HepG2 (cell line): ENCODE measurements around the gene TAF3. TPM values are rescaled to one million over a fixed set of nuclear protein-coding genes. Genes with fewer than 3 reads are reported as not detected.
"Not testable (repeated sequence)": the region's sequence is repeated elsewhere in the genome, so short reads cannot be mapped to it uniquely, and the experiment has no call there.

ENCODE experiments used
- ATAC-seq: fragments of 200-7000 bp; cut with Tn5 transposase; 3 replicates; pipeline ENCODE4 v1.9.1; 2020; ENCODE audit warnings: mild to moderate bottlenecking, moderate library complexity
- BruUV-seq: library from RNA; stranded (reverse); fragments of 400-500 nt; replicated peaks from 2 replicates; lab custom pipeline; 2021; lab: Mats Ljungman, UMichigan
- CTCF ChIA-PET: fragments of 300-600 bp; formaldehyde crosslinking; extraction: SDS; loops from one replicate; lab custom pipeline; 2021; ENCODE audit warnings: low total read pairs, inconsistent platforms, low intra/inter-chr PET ratio; lab: Yijun Ruan, JAX
- POLR2A ChIA-PET: fragments of 350-600 bp; sonication (Branson Sonifier 250); formaldehyde crosslinking; loops from one replicate; lab custom pipeline; 2020; ENCODE audit warnings: antibody characterized with exemption, inconsistent platforms; lab: Yijun Ruan, JAX
- DNase-seq: peaks from one replicate; pipeline ENCODE4 v3.0.0-alpha.2; 2015; ENCODE audit warnings: low spot score
- FAIRE-seq: peaks from 3 replicates; lab custom pipeline; 2011; peaks lifted over from hg19 to GRCh38; lab: Jason Lieb, UNC
- H2AFZ ChIP-seq: one replicate; pipeline ENCODE4 v1.6.1; 2011; ENCODE audit warnings: low read length, inconsistent platforms
- H3K27ac ChIP-seq: fragments of 300-600 bp; 3 replicates; pipeline ENCODE4 v1.8.0; 2011; ENCODE audit warnings: mixed run types, mild to moderate bottlenecking, mixed read lengths, low read length, inconsistent platforms; ENCODE audit not compliant: insufficient read depth; ENCODE audit errors: extremely low read length
- H3K27me3 ChIP-seq, 2 experiments: fragments of 200-600 bp in 1 of 2; 2 replicates in 1 of 2; 3 replicates in 1 of 2; pipeline versions ENCODE4 v1.6.0 to v1.8.0; 2011; ENCODE audit warnings: low read length in 2 of 2, mild to moderate bottlenecking in 2 of 2, moderate library complexity in 2 of 2, inconsistent platforms in 1 of 2; ENCODE audit not compliant: insufficient read depth in 2 of 2, control insufficient read depth in 1 of 2
- H3K36me3 ChIP-seq, 2 experiments: fragments of 200-600 bp in 1 of 2; replicated peaks in 1 of 2; 2 replicates in 1 of 2; 3 replicates in 1 of 2; pipeline versions ENCODE4 v1.5.1 to v1.8.0; 2011; ENCODE audit warnings: low read length in 2 of 2, inconsistent platforms in 1 of 2; ENCODE audit not compliant: insufficient read depth in 2 of 2, control insufficient read depth in 1 of 2
- H3K4me1 ChIP-seq: 2 replicates; pipeline ENCODE4 v1.5.1; 2012; ENCODE audit warnings: low read length, inconsistent platforms; ENCODE audit not compliant: insufficient read depth
- H3K4me2 ChIP-seq: 2 replicates; pipeline ENCODE4 v1.6.0; 2011; ENCODE audit warnings: low read depth, low read length, inconsistent platforms
- H3K4me3 ChIP-seq, 3 experiments: fragments of 200-600 bp in 1 of 3; sonication (generic), shearing (Covaris generic) in 1 of 3; replicated peaks in 1 of 3; 2 replicates each; pipeline ENCODE4 v1.5.1; 2011 to 2016; ENCODE audit warnings: low read length in 3 of 3, inconsistent platforms in 2 of 3, low read depth in 2 of 3, mild to moderate bottlenecking in 2 of 3, control low read depth in 1 of 3, mixed read lengths in 1 of 3; ENCODE audit not compliant: insufficient read depth in 1 of 3
- H3K79me2 ChIP-seq: one replicate; pipeline ENCODE4 v1.6.1; 2011; ENCODE audit warnings: low read length, inconsistent platforms; ENCODE audit not compliant: insufficient read depth
- H3K9ac ChIP-seq: 2 replicates; pipeline ENCODE4 v1.6.0; 2011; ENCODE audit warnings: mild to moderate bottlenecking, low read depth, low read length, inconsistent platforms; ENCODE audit not compliant: insufficient read depth
- H3K9me3 ChIP-seq: 2 replicates; pipeline ENCODE4 v1.5.1; 2012; ENCODE audit warnings: mild to moderate bottlenecking, low read length
- H4K20me1 ChIP-seq: 2 replicates; pipeline ENCODE4 v1.6.0; 2011; ENCODE audit warnings: inconsistent platforms, mild to moderate bottlenecking, low read length, moderate library complexity; ENCODE audit not compliant: insufficient read depth
- FOXA1 ChIP-seq, 2 experiments: fragments of 450-650 bp in 1 of 2; sonication (generic) in 1 of 2; formaldehyde crosslinking in 1 of 2; IDR thresholded peaks; 2 replicates each; pipeline versions ENCODE4 v1.4.0 to v1.6.1; 2016 to 2020; ENCODE audit warnings: missing genetic modification reagents in 1 of 2
- FOXK2 ChIP-seq: fragments of 450-650 bp; IDR thresholded peaks from 2 replicates; pipeline ENCODE4 v1.6.1; 2016
- FOXP1 ChIP-seq, 2 experiments: fragments of 450-650 bp in 1 of 2; IDR thresholded peaks; 2 replicates each; pipeline ENCODE4 v1.6.1; 2017 to 2018; ENCODE audit warnings: antibody characterized with exemption in 1 of 2
- GATAD2A ChIP-seq: IDR thresholded peaks from 2 replicates; pipeline ENCODE4 v1.6.1; 2016
- SOX13 ChIP-seq, 3 experiments: fragments of 450-650 bp in 1 of 3; sonication (generic) in 1 of 3; formaldehyde crosslinking in 1 of 3; IDR thresholded peaks in 2 of 3; conservative IDR thresholded peaks in 1 of 3; 2 replicates each; pipeline versions ENCODE4 v1.5.0 to v1.6.1; 2016 to 2020; ENCODE audit warnings: antibody characterized with exemption in 1 of 3, mild to moderate bottlenecking in 1 of 3, missing compliant biosample characterization in 1 of 3, missing genetic modification reagents in 1 of 3, moderate library complexity in 1 of 3
- WGBS: methylation state at CpG from one replicate; pipeline ENCODE4 v1.1.6; 2017; ENCODE audit warnings: low lambda C conversion rate; 5-methylcytosine and 5-hydroxymethylcytosine counted together
- in situ Hi-C: cut with HindIII; loops from 2 replicates; pipeline ENCODE4 v1.10.0; 2017; ENCODE audit warnings: low pct_unique_long_range_greater_than_20kb; ENCODE audit not compliant: extremely low pct_ligation_motif_present
- intact Hi-C: fragments of 100-400 bp; cut with micrococcal nuclease; formaldehyde crosslinking; loops from one replicate; pipeline ENCODE4 v1.10.0; 2022; ENCODE audit not compliant: unreplicated experiment
- polyA plus RNA-seq, 8 experiments: library from polyadenylated mRNA; depleted of rRNA in 3 of 8; stranded (reverse) in 7 of 8; unstranded in 1 of 8; fragments of >200 nt; fragmentation: Illumina TruSeq in 4 of 8; extraction: Trizol in 4 of 8; gene quantifications; 2 replicates each; pipeline versions ENCODE4 v1.2.1 to v1.2.3, GENCODE V29; 2011 to 2016; ENCODE audit warnings: low read depth in 4 of 8, missing spikeins in 1 of 8, mixed read lengths in 1 of 8; ENCODE audit not compliant: insufficient read depth in 1 of 8
- total RNA-seq, 5 experiments: library from RNA; depleted of rRNA; stranded (reverse); fragments of >200 nt; fragmentation: Illumina TruSeq; extraction: Trizol; gene quantifications; 2 replicates each; pipeline ENCODE4 v1.2.3, GENCODE V29; 2016; ENCODE audit warnings: low read depth in 1 of 5
- TF ChIP-seq, protein P1 (sequence below): sonication (generic); formaldehyde crosslinking; IDR thresholded peaks from 2 replicates; pipeline ENCODE4 v1.4.0; 2020; ENCODE audit warnings: missing genetic modification reagents, borderline replicate concordance
- TF ChIP-seq, protein P2 (sequence below): IDR thresholded peaks from 2 replicates; pipeline ENCODE4 v1.6.1; 2012; ENCODE audit warnings: low read depth, low read length, improper control_type of control experiment
- TF ChIP-seq, protein P3 (sequence below): sonication (generic); formaldehyde crosslinking; conservative IDR thresholded peaks from 2 replicates; pipeline ENCODE4 v1.4.0; 2020; ENCODE audit warnings: missing genetic modification reagents
- TF ChIP-seq, protein P4 (sequence below): sonication (generic); formaldehyde crosslinking; IDR thresholded peaks from 2 replicates; pipeline ENCODE4 v1.4.0; 2020; ENCODE audit warnings: mild to moderate bottlenecking, missing genetic modification reagents, borderline replicate concordance
- TF ChIP-seq, protein P5 (sequence below): sonication (generic); formaldehyde crosslinking; IDR thresholded peaks from 2 replicates; pipeline ENCODE4 v1.5.0; 2020; ENCODE audit warnings: mild to moderate bottlenecking, missing genetic modification reagents

The TAF3 gene
- total and polyA plus RNA-seq, 2 of the 13 experiments (the other 11 are each of a cell fraction or from before 2014, with no cell fraction given): 1.7 to 2.9 TPM

DNA sequence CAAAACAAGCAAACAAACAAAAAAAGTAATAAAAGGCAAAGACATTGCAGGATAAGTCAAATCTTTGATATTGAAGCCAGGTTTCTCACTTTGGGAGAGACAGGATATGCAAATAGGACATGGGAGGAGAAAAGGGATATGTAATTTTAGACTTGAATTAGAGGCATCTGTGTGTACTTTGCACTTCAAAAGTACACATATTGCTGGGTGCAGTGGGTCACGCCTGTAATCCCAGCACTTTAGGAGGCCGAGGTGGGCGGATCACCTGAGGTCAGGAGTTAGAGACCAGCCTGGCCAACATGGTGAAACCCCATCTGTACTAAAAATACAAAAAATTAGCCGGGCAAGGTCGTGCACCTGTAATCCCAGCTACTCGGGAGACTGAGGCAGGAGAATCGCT lies 6.6 kb upstream of the TAF3 start:
- peaks cover 46% of the 10 kb centered on the region for H3K4me1 ChIP-seq
- H3K27ac ChIP-seq; H4K20me1 ChIP-seq; intact Hi-C loops; H3K9me3 ChIP-seq; H3K9ac ChIP-seq; BruUV-seq; H2AFZ ChIP-seq; H3K79me2 ChIP-seq; CTCF ChIA-PET; H3K27me3 ChIP-seq; in situ Hi-C loops; TF ChIP-seq FOXA1 (IDR thresholded peaks at IDR 0.05); FOXP1 (CRISPR knock-in tag; IDR thresholded peaks at IDR 0.05); SOX13 (IDR thresholded peaks at IDR 0.05): not testable (repeated sequence)
- ATAC-seq (peak; percentile 78), FAIRE-seq (peak; percentile 60), DNase-seq (peak; percentile 62)
- 4% methylated on average over 7 of the region's 7 CpGs for WGBS
- peak overlapping the region; percentile 65 for H3K4me2 ChIP-seq
- H3K36me3 ChIP-seq: peaks cover 2 to 11% of the 10 kb centered on the region in 2 experiments; a peak in 3 of 5 replicates
- POLR2A ChIA-PET: interaction anchor here (0.8 kb wide), 1 partner anchor 24 kb away, joined by 3 read pairs; the partner anchor contains the start of genes ATP5F1C and KIN
- H3K4me3 ChIP-seq: peak overlapping the region; percentile 8 to 32 (median 26); a peak in 4 of 6 replicates
- TF ChIP-seq, protein P1, sequence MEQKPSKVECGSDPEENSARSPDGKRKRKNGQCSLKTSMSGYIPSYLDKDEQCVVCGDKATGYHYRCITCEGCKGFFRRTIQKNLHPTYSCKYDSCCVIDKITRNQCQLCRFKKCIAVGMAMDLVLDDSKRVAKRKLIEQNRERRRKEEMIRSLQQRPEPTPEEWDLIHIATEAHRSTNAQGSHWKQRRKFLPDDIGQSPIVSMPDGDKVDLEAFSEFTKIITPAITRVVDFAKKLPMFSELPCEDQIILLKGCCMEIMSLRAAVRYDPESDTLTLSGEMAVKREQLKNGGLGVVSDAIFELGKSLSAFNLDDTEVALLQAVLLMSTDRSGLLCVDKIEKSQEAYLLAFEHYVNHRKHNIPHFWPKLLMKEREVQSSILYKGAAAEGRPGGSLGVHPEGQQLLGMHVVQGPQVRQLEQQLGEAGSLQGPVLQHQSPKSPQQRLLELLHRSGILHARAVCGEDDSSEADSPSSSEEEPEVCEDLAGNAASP: peak; percentile 91
- 0 out of 2 replicates have a peak, but pooled peaks have one; percentile 4 for TF ChIP-seq FOXK2
- TF ChIP-seq FOXA1 (CRISPR knock-in tag; IDR thresholded peaks at IDR 0.05): peak; percentile 74; the same call in 1 of the 2 replicates
- TF ChIP-seq, protein P2, sequence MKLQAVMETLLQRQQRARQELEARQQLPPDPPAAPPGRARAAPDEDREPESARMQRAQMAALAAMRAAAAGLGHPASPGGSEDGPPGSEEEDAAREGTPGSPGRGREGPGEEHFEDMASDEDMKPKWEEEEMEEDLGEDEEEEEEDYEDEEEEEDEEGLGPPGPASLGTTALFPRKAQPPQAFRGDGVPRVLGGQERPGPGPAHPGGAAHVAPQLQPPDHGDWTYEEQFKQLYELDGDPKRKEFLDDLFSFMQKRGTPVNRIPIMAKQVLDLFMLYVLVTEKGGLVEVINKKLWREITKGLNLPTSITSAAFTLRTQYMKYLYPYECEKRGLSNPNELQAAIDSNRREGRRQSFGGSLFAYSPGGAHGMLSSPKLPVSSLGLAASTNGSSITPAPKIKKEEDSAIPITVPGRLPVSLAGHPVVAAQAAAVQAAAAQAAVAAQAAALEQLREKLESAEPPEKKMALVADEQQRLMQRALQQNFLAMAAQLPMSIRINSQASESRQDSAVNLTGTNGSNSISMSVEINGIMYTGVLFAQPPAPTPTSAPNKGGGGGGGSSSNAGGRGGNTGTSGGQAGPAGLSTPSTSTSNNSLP: 0 out of 2 replicates have a peak, but pooled peaks have one; percentile 42
- TF ChIP-seq, protein P3, sequence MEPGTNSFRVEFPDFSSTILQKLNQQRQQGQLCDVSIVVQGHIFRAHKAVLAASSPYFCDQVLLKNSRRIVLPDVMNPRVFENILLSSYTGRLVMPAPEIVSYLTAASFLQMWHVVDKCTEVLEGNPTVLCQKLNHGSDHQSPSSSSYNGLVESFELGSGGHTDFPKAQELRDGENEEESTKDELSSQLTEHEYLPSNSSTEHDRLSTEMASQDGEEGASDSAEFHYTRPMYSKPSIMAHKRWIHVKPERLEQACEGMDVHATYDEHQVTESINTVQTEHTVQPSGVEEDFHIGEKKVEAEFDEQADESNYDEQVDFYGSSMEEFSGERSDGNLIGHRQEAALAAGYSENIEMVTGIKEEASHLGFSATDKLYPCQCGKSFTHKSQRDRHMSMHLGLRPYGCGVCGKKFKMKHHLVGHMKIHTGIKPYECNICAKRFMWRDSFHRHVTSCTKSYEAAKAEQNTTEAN (CRISPR knock-in tag): 0 out of 2 replicates have a peak, but pooled peaks have one; percentile 42
- TF ChIP-seq, protein P4, sequence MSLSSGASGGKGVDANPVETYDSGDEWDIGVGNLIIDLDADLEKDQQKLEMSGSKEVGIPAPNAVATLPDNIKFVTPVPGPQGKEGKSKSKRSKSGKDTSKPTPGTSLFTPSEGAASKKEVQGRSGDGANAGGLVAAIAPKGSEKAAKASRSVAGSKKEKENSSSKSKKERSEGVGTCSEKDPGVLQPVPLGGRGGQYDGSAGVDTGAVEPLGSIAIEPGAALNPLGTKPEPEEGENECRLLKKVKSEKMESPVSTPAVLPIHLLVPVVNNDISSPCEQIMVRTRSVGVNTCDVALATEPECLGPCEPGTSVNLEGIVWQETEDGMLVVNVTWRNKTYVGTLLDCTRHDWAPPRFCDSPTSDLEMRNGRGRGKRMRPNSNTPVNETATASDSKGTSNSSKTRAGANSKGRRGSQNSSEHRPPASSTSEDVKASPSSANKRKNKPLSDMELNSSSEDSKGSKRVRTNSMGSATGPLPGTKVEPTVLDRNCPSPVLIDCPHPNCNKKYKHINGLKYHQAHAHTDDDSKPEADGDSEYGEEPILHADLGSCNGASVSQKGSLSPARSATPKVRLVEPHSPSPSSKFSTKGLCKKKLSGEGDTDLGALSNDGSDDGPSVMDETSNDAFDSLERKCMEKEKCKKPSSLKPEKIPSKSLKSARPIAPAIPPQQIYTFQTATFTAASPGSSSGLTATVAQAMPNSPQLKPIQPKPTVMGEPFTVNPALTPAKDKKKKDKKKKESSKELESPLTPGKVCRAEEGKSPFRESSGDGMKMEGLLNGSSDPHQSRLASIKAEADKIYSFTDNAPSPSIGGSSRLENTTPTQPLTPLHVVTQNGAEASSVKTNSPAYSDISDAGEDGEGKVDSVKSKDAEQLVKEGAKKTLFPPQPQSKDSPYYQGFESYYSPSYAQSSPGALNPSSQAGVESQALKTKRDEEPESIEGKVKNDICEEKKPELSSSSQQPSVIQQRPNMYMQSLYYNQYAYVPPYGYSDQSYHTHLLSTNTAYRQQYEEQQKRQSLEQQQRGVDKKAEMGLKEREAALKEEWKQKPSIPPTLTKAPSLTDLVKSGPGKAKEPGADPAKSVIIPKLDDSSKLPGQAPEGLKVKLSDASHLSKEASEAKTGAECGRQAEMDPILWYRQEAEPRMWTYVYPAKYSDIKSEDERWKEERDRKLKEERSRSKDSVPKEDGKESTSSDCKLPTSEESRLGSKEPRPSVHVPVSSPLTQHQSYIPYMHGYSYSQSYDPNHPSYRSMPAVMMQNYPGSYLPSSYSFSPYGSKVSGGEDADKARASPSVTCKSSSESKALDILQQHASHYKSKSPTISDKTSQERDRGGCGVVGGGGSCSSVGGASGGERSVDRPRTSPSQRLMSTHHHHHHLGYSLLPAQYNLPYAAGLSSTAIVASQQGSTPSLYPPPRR (CRISPR knock-in tag): peak; percentile 54; the same call in 1 of the 2 replicates
- TF ChIP-seq GATAD2A: peak; percentile 26; the same call in 1 of the 2 replicates
- TF ChIP-seq FOXP1 (IDR thresholded peaks at IDR 0.05): 0 out of 2 replicates have a peak, but pooled peaks have one; percentile 53
- TF ChIP-seq SOX13 (CRISPR knock-in tag; conservative IDR thresholded peaks at IDR 0.05 in 1 of 2, IDR thresholded peaks at IDR 0.05 in 1 of 2): peak in 1 of 2 experiments; percentile 17; a peak in 1 of 4 replicates
- TF ChIP-seq, protein P5, sequence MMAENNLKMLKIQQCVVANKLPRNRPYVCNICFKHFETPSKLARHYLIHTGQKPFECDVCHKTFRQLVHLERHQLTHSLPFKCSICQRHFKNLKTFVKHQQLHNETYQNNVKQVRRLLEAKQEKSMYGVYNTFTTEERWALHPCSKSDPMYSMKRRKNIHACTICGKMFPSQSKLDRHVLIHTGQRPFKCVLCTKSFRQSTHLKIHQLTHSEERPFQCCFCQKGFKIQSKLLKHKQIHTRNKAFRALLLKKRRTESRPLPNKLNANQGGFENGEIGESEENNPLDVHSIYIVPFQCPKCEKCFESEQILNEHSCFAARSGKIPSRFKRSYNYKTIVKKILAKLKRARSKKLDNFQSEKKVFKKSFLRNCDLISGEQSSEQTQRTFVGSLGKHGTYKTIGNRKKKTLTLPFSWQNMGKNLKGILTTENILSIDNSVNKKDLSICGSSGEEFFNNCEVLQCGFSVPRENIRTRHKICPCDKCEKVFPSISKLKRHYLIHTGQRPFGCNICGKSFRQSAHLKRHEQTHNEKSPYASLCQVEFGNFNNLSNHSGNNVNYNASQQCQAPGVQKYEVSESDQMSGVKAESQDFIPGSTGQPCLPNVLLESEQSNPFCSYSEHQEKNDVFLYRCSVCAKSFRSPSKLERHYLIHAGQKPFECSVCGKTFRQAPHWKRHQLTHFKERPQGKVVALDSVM: 0 out of 2 replicates have a peak, but pooled peaks have one; percentile 30
